ENCODE results near the gene LPAR5.

The LPAR5 gene

DNA sequence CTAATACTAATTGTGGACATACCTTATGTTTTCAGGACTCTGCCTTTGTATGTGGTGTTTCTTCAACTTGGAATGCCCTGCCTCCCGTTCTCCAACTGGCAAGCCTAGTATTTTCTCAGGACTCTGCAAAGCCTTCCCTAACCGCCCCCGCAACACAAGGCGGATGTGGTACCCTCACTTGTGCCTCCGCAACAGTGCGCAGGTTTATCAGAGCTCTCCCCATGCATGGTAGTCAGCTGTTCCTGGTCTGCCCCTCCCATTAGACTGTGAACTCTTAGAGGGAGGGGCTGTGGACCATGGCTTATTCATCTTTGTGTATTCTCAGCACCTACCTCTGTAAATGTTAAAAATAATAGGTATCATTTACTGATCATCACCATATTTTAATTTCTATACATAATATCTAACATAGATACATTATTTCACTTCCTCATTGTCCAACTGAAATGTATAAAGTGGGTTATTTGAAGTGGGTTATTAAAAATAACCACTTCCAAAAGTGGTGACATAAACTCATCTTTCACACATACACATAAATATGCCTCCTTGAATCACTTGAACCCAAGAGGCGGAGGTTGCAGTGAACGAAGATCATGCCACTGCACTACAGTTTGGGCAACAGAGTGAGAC, 9.0 kb downstream of the LPAR5 start:
- Histone ChIP-seq H2BK120ac (ENCODE audit: low read depth, low read length) (no peak overlapping the region), H3K27me3 (ENCODE audit: insufficient read depth, low read length, poor library complexity) (no peaks in the 10 kb centered on the region), H3K18ac (ENCODE audit: low read length) (no peak overlapping the region), H2BK5ac (ENCODE audit: low read length) (no peak overlapping the region), H3K56ac (ENCODE audit: low read length) (no peak overlapping the region), H3K4ac (ENCODE audit: low read depth, low read length) (no peak overlapping the region), H2AK5ac (ENCODE audit: low read length) (no peak overlapping the region), H3K4me2 (ENCODE audit: low read length) (no peak overlapping the region), H4K8ac (ENCODE audit: low read depth, low read length) (no peak overlapping the region), H4K5ac (ENCODE audit: low read length) (no peak overlapping the region), H3K79me1 (ENCODE audit: low read length) (no peaks in the 10 kb centered on the region), H3K27ac (ENCODE audit: low read depth, low read length) (no peak overlapping the region), H3K79me2 (ENCODE audit: control insufficient read depth, insufficient read depth, low read length) (no peaks in the 10 kb centered on the region), H3K36me3 (ENCODE audit: control insufficient read depth, insufficient read depth, low read length) (no peaks in the 10 kb centered on the region), H3K4me3 (ENCODE audit: low read length) (no peak overlapping the region), H3K9ac (ENCODE audit: low read length) (no peak overlapping the region), H3K4me1 (ENCODE audit: control insufficient read depth, low read depth, low read length) (no peaks in the 10 kb centered on the region), H3K23ac (ENCODE audit: low read length) (no peak overlapping the region), H2BK15ac (replicated peaks; ENCODE audit: low read depth) (no peak overlapping the region)
- no CpG with 5 or more reads among the region's 8 CpGs for WGBS (ENCODE audit: extremely low coverage, insufficient coverage, low lambda C conversion rate)
- no peak for DNase-seq

DNA sequence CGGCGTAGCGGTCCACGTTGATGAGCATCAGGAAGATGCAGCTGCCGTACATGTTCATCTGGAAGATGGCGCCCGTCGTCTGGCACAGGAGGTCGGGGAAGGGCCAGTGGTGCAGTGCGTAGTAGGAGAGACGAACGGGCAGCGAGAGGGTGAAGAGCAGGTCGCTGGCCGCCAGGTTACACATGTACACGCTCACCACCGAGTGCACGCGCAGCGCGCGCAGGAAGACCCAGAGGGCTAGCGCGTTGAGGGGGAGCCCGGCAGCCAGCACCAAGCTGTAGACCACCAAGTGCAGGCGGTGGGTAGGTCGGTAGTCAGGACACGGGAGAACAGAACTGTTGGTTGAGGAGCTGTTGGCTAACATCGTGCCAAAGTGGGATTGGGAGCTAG, 14.9 kb downstream of the LPAR5 start:
- no peaks in the 10 kb centered on the region for H3K79me2 ChIP-seq (ENCODE audit: control insufficient read depth, insufficient read depth, low read length)
- no peak overlapping the region for H2BK15ac ChIP-seq (replicated peaks; ENCODE audit: low read depth)
- H3K4me2 ChIP-seq (ENCODE audit: low read length), result no peak overlapping the region
- no peaks in the 10 kb centered on the region for H3K36me3 ChIP-seq (ENCODE audit: control insufficient read depth, insufficient read depth, low read length)
- H3K4me3 ChIP-seq (ENCODE audit: low read length), result no peak overlapping the region
- H2AK5ac ChIP-seq (ENCODE audit: low read length), result peak overlapping the region; percentile 50
- peak overlapping the region; percentile 76 for H3K56ac ChIP-seq (ENCODE audit: low read length)
- no peak overlapping the region for H2BK120ac ChIP-seq (ENCODE audit: low read depth, low read length)
- H3K18ac ChIP-seq (ENCODE audit: low read length), result no peak overlapping the region
- no peaks in the 10 kb centered on the region for H3K4me1 ChIP-seq (ENCODE audit: control insufficient read depth, low read depth, low read length)
- H2BK5ac ChIP-seq (ENCODE audit: low read length), result no peak overlapping the region
- no peak overlapping the region for H3K23ac ChIP-seq (ENCODE audit: low read length)
- no CpG with 5 or more reads among the region's 29 CpGs for WGBS (ENCODE audit: extremely low coverage, insufficient coverage, low lambda C conversion rate)
- H4K5ac ChIP-seq (ENCODE audit: low read length), result no peak overlapping the region
- no peak overlapping the region for H3K27ac ChIP-seq (ENCODE audit: low read depth, low read length)
- no peak overlapping the region for H4K8ac ChIP-seq (ENCODE audit: low read depth, low read length)
- DNase-seq, result no peak
- H3K9ac ChIP-seq (ENCODE audit: low read length), result no peak overlapping the region
- no peak overlapping the region for H3K4ac ChIP-seq (ENCODE audit: low read depth, low read length)
- no peaks in the 10 kb centered on the region for H3K79me1 ChIP-seq (ENCODE audit: low read length)
- H3K27me3 ChIP-seq (ENCODE audit: insufficient read depth, low read length, poor library complexity), result no peaks in the 10 kb centered on the region

DNA sequence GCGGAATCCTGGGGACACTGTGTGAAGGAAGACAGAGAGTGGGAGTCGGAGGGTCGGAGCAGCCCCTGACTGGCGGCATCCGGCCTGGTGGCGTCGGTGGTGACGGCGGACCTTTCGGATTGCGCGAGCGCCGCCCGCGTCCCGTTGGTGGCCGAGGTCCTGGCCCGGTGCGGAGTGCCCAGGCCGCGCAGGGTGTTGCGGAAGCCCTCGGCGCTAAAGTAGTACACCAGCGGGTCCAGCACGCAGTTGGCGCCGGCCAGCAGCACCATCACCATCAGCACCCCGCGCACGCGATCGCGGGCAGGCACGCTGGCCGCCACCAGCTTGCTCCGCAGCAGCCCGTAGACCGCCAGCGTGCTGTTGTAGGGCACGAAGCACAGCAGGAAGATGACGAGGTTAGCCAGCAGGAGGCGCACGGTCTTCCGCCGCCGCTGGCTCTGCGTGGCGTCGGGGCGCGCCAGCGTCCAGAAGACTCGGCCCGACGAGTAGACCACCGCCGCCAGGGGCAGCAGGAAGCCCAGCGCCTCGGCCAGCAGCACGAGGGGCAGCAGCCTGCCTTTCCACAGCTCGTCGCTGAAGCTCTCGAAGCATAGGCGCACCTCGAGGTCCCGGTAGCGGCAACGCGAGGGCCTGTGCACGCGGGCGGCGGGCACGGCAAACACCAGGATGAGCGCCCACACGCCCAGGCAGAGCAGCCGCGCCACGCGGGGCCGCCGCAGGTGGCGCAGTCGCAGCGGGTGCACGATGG, 15.4 kb downstream of the LPAR5 start:
- Histone ChIP-seq H3K27ac (ENCODE audit: low read depth, low read length) (no peak overlapping the region), H2BK5ac (ENCODE audit: low read length) (no peak overlapping the region), H4K8ac (ENCODE audit: low read depth, low read length) (no peak overlapping the region), H3K4ac (ENCODE audit: low read depth, low read length) (no peak overlapping the region), H3K27me3 (ENCODE audit: insufficient read depth, low read length, poor library complexity) (no peaks in the 10 kb centered on the region), H3K4me1 (ENCODE audit: control insufficient read depth, low read depth, low read length) (no peaks in the 10 kb centered on the region), H3K23ac (ENCODE audit: low read length) (peak overlapping the region; percentile 7), H2AK5ac (ENCODE audit: low read length) (no peak overlapping the region), H3K79me2 (ENCODE audit: control insufficient read depth, insufficient read depth, low read length) (no peaks in the 10 kb centered on the region), H3K79me1 (ENCODE audit: low read length) (no peaks in the 10 kb centered on the region), H3K18ac (ENCODE audit: low read length) (no peak overlapping the region), H3K4me3 (ENCODE audit: low read length) (no peak overlapping the region), H3K36me3 (ENCODE audit: control insufficient read depth, insufficient read depth, low read length) (no peaks in the 10 kb centered on the region), H3K9ac (ENCODE audit: low read length) (peak overlapping the region; percentile 84), H4K5ac (ENCODE audit: low read length) (no peak overlapping the region), H2BK15ac (replicated peaks; ENCODE audit: low read depth) (no peak overlapping the region), H3K56ac (ENCODE audit: low read length) (peak overlapping the region; percentile 94), H2BK120ac (ENCODE audit: low read depth, low read length) (no peak overlapping the region), H3K4me2 (ENCODE audit: low read length) (peak overlapping the region; percentile 83)
- peak; percentile 95 for DNase-seq
- no CpG with 5 or more reads among the region's 88 CpGs for WGBS (ENCODE audit: extremely low coverage, insufficient coverage, low lambda C conversion rate)

DNA sequence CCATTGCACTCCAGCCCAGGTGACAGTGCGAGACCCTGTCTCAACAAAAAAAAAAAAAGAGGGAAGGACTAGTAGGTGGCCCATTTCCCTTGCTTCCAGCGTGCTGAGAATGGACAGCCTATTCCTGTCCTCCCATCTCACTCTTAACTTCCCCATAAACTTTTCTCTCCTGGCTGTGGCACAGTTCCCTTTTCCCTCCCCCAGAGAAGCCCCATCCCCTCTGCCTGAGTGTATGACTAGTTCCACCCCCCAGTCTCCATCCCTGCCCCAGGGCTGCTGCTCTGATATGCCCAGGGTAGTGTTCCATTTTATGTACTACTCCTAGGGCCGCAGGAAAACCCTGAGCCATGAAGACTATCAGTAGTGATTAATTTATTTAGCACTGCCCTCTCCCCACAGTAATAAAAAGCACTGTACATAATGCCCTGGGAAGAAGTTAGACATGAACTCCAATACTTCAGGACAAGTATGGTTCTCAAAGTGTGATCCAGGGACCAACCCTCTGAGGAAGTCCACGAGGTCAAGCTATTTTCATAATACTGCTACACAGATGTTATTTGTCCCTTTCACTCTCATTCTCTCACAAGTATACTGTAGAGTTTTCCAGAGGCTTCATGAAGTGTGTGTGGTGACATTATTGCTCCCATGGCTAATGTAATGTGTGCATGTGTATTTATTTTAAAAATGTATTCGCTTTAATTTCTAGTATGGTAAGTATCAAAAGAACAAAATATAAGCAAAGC, 17.1 kb downstream of the LPAR5 start:
- no peak overlapping the region for H3K4me3 ChIP-seq (ENCODE audit: low read length)
- H4K8ac ChIP-seq (ENCODE audit: low read depth, low read length), result no peak overlapping the region
- H2BK5ac ChIP-seq (ENCODE audit: low read length), result no peak overlapping the region
- H3K4me2 ChIP-seq (ENCODE audit: low read length), result no peak overlapping the region
- no CpG with 5 or more reads among the region's 5 CpGs for WGBS (ENCODE audit: extremely low coverage, insufficient coverage, low lambda C conversion rate)
- no peak overlapping the region for H2BK120ac ChIP-seq (ENCODE audit: low read depth, low read length)
- no peak for DNase-seq
- H3K4me1 ChIP-seq (ENCODE audit: control insufficient read depth, low read depth, low read length), result peaks cover 6% of the 10 kb centered on the region
- H3K27me3 ChIP-seq (ENCODE audit: insufficient read depth, low read length, poor library complexity), result no peaks in the 10 kb centered on the region
- no peak overlapping the region for H3K27ac ChIP-seq (ENCODE audit: low read depth, low read length)
- no peaks in the 10 kb centered on the region for H3K79me2 ChIP-seq (ENCODE audit: control insufficient read depth, insufficient read depth, low read length)
- H3K56ac ChIP-seq (ENCODE audit: low read length), result no peak overlapping the region
- no peak overlapping the region for H2BK15ac ChIP-seq (replicated peaks; ENCODE audit: low read depth)
- H3K36me3 ChIP-seq (ENCODE audit: control insufficient read depth, insufficient read depth, low read length), result no peaks in the 10 kb centered on the region
- H3K23ac ChIP-seq (ENCODE audit: low read length), result no peak overlapping the region
- H3K4ac ChIP-seq (ENCODE audit: low read depth, low read length), result no peak overlapping the region
- no peak overlapping the region for H3K18ac ChIP-seq (ENCODE audit: low read length)
- H3K9ac ChIP-seq (ENCODE audit: low read length), result no peak overlapping the region
- no peak overlapping the region for H4K5ac ChIP-seq (ENCODE audit: low read length)
- no peaks in the 10 kb centered on the region for H3K79me1 ChIP-seq (ENCODE audit: low read length)
- H2AK5ac ChIP-seq (ENCODE audit: low read length), result no peak overlapping the region

DNA sequence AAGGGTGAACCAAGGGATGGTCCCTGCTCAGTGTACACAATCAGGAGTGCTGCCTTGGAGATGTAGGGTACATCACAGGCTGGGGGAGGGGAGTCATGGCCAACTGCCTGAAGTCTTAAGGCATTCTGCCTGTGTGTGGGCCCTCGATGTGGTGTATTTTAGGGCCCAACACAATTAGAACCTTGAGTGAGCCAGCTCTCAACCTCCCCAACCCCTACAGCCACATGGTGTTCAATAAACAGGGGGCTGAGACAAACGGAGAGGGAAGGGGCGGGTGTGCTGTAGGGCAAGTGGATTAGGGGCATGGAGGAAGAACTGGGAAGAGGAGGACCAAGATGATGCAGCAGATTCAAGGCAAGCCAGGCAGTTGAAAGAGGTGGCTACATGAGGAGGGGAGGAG, 20.0 kb downstream of the LPAR5 start:
- Histone ChIP-seq H3K4me1 (ENCODE audit: control insufficient read depth, low read depth, low read length) (peaks cover 14% of the 10 kb centered on the region), H3K23ac (ENCODE audit: low read length) (no peak overlapping the region), H2BK5ac (ENCODE audit: low read length) (no peak overlapping the region), H4K8ac (ENCODE audit: low read depth, low read length) (no peak overlapping the region), H3K4me2 (ENCODE audit: low read length) (no peak overlapping the region), H3K4me3 (ENCODE audit: low read length) (no peak overlapping the region), H3K27ac (ENCODE audit: low read depth, low read length) (no peak overlapping the region), H4K5ac (ENCODE audit: low read length) (no peak overlapping the region), H3K18ac (ENCODE audit: low read length) (no peak overlapping the region), H2BK120ac (ENCODE audit: low read depth, low read length) (no peak overlapping the region), H3K79me1 (ENCODE audit: low read length) (no peaks in the 10 kb centered on the region), H2AK5ac (ENCODE audit: low read length) (no peak overlapping the region), H3K79me2 (ENCODE audit: control insufficient read depth, insufficient read depth, low read length) (no peaks in the 10 kb centered on the region), H3K27me3 (ENCODE audit: insufficient read depth, low read length, poor library complexity) (no peaks in the 10 kb centered on the region), H3K36me3 (ENCODE audit: control insufficient read depth, insufficient read depth, low read length) (no peaks in the 10 kb centered on the region), H2BK15ac (replicated peaks; ENCODE audit: low read depth) (no peak overlapping the region), H3K56ac (ENCODE audit: low read length) (peak overlapping the region; percentile 50), H3K4ac (ENCODE audit: low read depth, low read length) (no peak overlapping the region), H3K9ac (ENCODE audit: low read length) (no peak overlapping the region)
- no peak for DNase-seq
- no CpG with 5 or more reads among the region's 3 CpGs for whole genome bisulfite sequencing (ENCODE audit: extremely low coverage, insufficient coverage, low lambda C conversion rate)

Measured in mesendoderm (in vitro differentiated cells).